Thyroid gland (tissue), 4 donors: Measurements from ENCODE around the gene PRPSAP2.

Experiments used
- CTCF ChIP-seq, 6 experiments: fragments of 200-600 bp in 3 of 6; fragments of 450-650 bp in 3 of 6; sonication (generic) in 3 of 6; IDR thresholded peaks; one replicate each; pipeline ENCODE4 v1.5.1; 2016 to 2019; ENCODE audit warnings: antibody characterized with exemption in 6 of 6, mild to moderate bottlenecking in 2 of 6, inconsistent platforms in 1 of 6, moderate library complexity in 1 of 6
- POLR2A ChIP-seq, 2 donors: fragments of 450-650 bp; IDR thresholded peaks; one replicate each; pipeline ENCODE4 v1.6.1; 2017; ENCODE audit warnings: antibody characterized with exemption in 2 of 2, mild to moderate bottlenecking in 2 of 2, moderate library complexity in 1 of 2

- TF ChIP-seq CTCF (IDR thresholded peaks at IDR 0.05), result no peak
- no peak for TF ChIP-seq POLR2A (IDR thresholded peaks at IDR 0.05)
Measured at GRCh38 chr17:18949566-18949965, 91.6 kb downstream of the PRPSAP2 start.
